SKM-1 (cell line): ENCODE results near the gene SETD1B.
"Not testable (repeated sequence)": the region's sequence is repeated elsewhere in the genome, so short reads cannot be mapped to it uniquely, and the experiment has no call there.

Experiments used
- DNase-seq: peaks from one replicate; lab custom pipeline; 2025; ENCODE audit not compliant: unreplicated experiment; lab: John Stamatoyannopoulos, UW

The SETD1B gene

DNA sequence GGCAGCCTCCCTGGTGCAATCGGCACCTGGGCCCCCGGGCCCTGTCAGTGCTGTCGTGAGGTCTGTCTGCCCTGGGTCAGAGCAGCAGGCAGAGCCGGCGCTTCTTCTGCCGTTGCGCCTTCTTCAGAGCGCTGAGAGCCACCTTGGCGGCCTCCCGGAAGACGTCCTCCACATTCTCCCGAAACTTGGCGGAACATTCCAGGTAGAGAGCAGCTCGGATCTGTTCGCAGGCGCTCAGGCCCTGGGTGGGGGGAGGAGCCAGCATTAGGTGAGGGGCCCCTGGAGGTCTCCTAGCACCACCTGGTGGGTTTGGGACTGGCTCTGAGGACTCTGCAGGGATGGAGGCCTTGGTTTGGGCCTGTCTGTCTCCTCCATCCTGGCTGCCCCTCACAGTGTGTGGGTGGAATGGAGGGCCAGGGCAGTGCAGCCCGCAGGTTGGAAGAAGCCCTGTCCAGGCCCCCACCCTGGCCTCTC is 24.4 kb upstream of the SETD1B start:
- DNase-seq, result no peak

DNA sequence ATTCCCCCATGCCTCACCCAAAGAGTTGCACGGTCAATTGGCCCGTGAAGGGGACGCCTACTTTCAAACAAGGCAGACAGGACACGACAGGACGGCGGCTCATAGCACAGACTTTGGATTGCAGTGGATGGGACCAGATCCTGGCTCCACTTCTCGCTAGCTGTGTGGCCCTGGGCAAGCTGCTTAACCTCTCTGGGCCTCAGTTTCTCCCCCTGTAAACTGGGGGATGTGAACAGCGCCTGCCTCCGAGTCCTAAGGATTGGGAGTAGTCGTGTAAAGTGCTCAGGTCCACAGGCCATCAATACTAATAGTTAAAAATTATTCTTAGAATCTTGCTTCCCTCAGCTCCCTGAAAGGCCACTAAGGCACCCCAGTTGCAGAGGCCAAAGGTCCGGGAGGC is 23.4 kb upstream of the SETD1B start:
- DNase-seq, result no peak

DNA sequence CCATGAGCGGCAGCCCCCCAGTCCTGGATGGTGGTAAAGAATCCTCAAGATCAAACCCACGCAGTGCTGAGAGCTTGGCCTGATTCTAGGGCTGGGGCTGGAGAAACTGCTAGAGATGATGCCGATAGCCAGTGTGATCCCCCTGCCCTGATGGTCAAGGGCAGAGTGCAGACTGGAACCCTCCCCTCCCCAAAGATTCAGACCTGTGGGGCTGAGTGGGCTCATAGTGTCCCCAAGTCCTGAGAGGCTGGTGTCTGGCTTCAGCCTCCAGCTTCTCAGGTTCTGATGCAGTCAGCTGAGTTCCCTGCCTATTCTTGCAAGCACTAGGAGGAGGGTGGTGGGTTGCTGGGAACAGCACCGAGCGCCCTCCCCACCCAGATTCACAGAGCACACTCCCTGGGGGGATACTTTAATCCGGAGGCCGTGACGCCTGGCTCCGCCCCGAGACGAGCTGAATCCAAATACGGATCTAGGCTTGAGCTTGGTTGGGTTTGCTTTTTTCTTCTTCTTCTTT is 22.3 kb upstream of the SETD1B start:
- no peak for DNase-seq

DNA sequence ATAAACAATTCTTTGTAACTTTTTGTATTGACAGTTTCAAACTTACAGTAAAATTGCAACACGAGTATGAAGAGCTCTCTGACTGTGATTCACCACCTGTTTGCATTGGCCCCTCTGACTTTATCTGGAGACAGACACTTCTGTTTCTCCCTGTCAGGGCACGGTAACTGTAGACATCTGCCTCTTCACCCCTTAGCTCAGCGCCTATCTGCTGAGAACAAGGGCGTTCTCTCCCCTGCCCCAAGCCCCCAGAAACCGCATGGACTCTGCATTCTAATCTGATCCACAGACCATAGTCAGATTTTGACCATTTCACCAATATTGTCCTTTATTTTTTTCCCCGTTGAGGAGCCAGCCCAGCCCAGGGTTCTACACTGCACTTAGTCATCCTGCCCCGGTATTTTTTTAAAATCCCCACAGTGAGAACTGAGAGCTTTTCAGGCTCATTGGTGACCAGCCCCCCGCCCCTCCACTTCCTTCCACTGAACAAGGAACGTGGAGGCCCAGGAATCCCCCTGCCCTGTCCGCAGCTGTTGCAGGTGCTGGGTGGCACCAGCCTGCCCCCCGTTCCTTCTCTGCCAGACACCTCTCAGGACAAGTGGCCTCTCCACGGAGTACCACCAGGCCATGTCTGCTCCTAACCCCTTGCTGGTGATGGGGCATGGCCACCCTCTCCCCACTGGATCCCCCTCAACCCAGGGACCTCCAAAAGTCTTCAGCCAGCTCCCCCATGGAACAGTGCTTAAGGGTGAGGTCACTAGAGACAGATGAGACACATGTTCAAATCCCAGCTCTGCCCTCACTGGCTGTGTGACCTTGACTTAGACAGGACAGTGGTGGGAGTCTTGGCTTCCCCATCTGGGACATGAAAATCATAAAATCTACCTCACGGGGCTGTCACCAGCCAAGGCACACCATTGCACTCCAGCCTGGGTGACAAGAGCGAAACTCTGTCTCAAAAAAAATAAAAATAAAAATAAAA is 21.5 kb upstream of the SETD1B start:
- DNase-seq, result no peak

GRCh38 chr12:121783766-121784165 is 20.0 kb upstream of the SETD1B start:
- DNase-seq, result no peak

GRCh38 chr12:121784460-121784859 is 19.3 kb upstream of the SETD1B start:
- no peak for DNase-seq

DNA sequence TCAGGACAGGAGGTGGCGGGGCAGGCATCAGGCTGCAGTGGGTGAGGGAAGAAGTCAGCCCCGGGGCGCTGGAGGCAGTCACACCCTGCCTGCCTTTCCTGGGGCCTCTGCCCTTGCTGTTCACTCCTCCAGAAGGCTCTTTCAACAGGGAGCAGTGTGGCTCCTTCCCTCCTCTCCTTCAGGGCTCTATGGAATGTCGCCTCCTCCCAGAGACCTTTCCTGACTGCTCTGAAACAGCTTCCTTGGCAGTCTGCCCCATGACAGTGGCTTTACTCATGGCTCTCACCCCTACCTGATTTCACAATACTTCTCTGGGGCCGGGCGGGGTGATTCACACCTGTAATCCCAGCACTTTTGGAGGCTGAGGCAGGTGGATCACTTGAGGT is 17.4 kb upstream of the SETD1B start:
- DNase-seq, result no peak

- DNase-seq, result no peak
Measured at GRCh38 chr12:121787063-121788025, 16.5 kb upstream of the SETD1B start.

- DNase-seq, result no peak
Measured at GRCh38 chr12:121788176-121788818, 15.5 kb upstream of the SETD1B start.

- DNase-seq, result no peak
Measured at GRCh38 chr12:121789233-121789781, 14.5 kb upstream of the SETD1B start.

GRCh38 chr12:121789800-121790728 is 13.7 kb upstream of the SETD1B start:
- DNase-seq, result peak; percentile 29

DNA sequence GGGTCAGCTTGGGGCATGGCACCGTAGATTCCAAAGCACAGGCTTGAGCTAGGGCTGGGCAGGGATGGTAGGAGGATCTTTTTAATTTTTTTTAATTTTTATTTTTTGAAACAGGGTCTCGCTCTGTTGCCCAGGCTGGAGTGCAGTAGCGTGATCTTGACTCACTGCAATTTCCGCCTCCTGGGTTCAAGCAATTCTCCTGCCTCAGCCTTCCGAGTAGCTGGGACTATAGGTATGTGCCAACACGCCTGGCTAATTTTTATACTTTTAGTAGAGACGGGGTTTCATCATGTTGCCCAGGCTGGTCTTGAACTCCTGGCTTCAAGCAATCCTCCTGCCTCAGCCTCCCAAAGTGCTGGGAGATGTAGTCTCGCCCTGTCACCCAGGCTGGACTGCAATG is 13.0 kb upstream of the SETD1B start:
- DNase-seq, result not testable (repeated sequence)

DNA sequence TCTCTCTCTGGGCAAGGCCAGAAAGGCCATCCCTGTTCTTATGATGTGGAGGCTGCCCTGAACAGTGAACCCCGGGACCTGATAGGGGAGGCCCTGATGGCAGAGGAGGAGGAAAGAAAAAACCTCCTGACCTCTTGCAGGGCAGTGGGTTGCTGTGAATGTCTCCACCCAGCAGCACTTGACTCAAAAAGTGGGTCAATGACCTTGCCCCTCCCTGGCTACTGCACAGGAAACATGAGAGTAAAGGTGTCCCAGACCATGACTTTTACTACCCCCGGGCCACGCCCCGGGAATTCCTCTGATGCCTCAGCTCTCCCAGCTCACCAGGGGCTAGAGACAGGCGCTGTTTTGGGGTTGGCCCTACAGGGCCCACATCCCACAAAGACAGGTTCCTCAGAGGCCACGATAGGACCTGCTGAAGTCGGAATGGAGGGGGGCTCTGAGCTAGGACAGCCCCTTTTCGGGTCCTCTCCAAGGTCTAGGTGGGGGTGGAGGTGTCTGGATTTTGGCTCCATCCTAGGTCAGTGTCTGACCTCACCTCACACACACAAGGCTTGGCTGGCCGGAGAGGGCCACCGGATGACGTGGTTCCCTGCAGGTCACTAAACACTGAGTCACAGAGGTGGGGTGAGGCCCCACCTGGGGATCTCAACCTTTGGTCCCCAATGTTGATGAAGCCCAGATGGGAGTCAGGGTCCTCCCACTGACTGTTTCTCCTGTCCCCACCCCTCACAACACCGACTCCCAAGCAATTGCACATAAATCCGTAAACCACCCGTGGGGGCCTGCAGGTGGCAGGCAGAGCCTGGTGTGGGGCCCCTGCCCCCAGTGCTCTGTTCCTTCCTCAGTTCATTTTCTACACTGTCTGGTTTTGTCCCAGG is 11.9 kb upstream of the SETD1B start:
- DNase-seq, result no peak

GRCh38 chr12:121792607-121793439 is 11.0 kb upstream of the SETD1B start:
- DNase-seq, result no peak

DNA sequence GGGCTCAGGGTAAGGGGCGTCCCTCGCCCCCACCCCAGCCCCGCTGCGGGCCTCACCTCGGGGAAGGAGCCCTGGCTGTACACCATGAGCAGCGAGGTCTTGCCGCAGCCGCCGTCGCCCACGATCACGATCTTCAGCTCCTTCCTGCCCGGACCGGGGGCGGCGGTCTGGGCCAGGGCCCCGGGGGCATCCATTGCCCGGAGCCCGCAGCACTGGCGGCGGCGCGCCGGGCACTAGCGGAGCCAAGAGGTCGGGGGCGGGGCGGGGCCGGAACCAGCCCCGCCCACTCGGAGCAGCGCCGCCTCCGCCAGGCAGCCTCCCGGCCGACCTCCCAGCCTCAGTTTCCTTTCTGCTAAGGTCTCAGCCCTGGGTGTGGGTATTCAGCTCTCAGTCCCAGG is 10.4 kb upstream of the SETD1B start, which contains the start of gene RHOF:
Gene RHOF, minus strand, starts transcription at position 249 of the 398 bp plus-strand sequence. Its CDS starts 55 bp downstream, at position 194.
- DNase-seq, result no peak

- DNase-seq, result peak; percentile 51
Measured at GRCh38 chr12:121793838-121794533, 9.8 kb upstream of the SETD1B start.

- DNase-seq, result no peak
Measured at GRCh38 chr12:121794534-121795033, 9.2 kb upstream of the SETD1B start.
